Stimulated activated CD8-positive, alpha-beta memory T cell treated with anti-CD3 and anti-CD28 coated beads, Interleukin-2, amount 100 ng/mL, for 1 hour (primary cell): ENCODE results near the gene GPR146.
"Not testable (repeated sequence)": the region's sequence is repeated elsewhere in the genome, so short reads cannot be mapped to it uniquely, and the experiment has no call there.

Experiments
- DNase-seq, 2 donors: peaks; one replicate each; pipeline ENCODE4 v3.0.0-alpha.2; 2020; ENCODE audit warnings: low read depth in 2 of 2

Gene GPR146

DNA sequence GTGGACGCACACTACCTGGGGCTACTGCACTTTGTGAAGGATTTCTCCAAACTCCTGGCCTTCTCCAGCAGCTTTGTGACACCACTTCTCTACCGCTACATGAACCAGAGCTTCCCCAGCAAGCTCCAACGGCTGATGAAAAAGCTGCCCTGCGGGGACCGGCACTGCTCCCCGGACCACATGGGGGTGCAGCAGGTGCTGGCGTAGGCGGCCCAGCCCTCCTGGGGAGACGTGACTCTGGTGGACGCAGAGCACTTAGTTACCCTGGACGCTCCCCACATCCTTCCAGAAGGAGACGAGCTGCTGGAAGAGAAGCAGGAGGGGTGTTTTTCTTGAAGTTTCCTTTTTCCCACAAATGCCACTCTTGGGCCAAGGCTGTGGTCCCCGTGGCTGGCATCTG, 14.0 kb downstream of the GPR146 start:
- no peak for DNase-seq

DNA sequence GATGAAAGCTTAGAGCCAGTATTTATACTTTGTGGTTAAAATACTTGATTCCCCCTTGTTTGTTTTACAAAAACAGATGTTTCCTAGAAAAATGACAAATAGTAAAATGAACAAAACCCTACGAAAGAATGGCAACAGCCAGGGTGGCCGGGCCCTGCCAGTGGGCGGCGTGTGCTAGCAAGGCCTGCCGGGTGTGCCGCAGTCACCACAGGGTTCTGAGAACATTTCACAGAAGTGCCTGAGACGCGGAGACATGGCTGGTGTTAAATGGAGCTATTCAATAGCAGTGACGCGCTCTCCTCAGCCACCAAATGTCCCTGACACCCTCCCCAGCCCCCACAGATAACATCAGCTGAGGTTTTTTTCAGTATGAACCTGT, 14.5 kb downstream of the GPR146 start:
- no peak for DNase-seq

DNA sequence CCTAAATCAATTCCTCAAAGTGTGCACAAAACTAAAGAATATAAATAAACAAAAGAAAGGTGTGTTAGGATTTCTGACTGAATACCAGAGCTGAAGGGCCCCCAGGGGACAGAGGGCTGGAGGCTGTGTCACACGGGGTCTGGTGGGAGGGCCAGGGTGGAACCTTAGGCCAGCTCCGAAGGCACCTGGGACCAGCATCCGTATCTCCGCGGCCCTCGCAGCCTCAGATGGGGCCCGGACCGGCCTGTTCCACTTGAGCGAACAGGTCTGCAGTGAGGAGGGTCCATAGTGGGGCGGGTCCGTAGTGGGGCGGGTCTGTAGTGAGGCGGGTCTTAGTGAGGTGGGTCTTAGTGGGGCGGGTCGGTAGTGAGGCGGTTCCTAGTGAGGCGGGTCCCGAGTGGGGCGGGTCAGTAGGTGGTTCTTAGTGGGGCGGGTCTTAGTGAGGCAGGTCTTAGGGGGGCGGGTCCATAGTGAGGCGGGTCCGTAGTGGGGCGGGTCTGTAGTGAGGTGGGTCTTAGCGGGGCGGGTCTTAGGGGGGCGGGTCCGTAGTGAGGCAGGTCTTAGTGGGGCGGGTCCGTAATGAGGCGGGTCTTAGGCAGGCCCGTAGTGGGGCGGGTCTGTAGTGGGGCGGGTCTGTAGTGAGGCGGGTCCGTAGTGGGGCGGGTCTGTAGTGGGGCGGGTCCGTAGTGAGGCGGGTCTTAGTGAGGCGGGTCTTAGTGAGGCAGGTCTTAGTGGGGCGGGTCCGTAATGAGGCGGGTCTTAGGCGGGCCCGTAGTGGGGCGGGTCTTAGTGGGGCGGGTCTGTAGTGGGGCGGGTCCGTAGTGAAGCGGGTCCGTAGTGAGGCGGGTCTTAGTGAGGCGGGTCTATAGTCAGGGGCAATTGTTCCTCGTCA, 15.1 kb downstream of the GPR146 start:
- no peak for DNase-seq

DNA sequence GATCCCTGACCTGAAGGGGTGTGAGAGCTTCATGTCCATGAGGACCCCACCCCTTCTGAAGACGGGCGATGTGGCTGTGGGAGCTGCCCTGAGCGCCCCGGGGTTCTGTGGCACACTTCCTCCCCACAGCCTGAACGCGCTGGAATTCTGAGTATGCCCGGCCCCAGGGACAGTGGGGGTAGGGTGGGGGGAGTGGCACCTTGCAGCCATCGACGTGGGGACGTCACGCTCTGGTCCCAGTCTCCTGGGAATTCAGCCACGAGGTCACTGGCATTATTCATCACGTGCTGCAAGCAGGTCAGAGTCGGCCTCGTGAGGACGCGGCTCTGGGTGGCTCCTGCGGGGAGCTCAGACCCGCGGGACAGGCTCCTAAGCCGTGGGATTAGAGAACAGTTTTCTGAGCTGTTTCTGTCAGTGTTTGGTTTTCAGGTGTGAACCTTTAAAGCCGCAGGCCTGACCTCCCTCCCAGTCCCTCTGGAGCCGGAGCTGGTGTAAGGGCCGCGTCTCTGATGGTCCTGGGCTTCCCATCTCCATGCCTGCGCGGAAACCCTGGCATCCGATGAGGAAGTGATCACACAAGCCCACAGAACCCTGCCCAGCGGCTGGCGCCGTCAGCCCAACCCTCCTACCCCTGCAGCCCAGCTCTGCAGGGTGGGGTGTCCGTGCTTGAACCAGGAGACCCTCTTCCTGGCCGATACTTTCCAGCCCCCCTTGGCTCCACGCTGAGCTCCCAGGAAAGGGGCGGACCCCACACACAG, 16.1 kb downstream of the GPR146 start:
- no peak for DNase-seq

DNA sequence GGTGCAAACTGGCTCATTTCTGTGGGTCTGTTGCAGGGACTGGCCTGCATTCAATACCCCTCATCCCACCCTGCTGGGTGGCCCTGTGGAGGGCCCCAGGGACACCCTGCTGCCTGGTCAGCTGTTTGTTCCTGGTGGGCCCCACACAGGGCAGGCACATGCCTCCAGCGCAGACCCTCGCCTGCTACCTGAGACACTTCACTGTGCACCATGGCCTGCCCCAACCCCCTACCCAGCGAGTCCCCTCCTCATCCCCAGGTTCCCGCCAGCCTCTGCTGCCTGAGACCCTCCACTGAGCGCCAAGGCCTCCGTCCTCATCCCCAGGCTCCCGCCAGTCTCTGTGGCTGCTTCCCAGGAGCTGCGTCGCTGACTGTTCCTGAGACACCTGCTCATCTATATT, 16.8 kb downstream of the GPR146 start:
- no peak for DNase-seq

DNA sequence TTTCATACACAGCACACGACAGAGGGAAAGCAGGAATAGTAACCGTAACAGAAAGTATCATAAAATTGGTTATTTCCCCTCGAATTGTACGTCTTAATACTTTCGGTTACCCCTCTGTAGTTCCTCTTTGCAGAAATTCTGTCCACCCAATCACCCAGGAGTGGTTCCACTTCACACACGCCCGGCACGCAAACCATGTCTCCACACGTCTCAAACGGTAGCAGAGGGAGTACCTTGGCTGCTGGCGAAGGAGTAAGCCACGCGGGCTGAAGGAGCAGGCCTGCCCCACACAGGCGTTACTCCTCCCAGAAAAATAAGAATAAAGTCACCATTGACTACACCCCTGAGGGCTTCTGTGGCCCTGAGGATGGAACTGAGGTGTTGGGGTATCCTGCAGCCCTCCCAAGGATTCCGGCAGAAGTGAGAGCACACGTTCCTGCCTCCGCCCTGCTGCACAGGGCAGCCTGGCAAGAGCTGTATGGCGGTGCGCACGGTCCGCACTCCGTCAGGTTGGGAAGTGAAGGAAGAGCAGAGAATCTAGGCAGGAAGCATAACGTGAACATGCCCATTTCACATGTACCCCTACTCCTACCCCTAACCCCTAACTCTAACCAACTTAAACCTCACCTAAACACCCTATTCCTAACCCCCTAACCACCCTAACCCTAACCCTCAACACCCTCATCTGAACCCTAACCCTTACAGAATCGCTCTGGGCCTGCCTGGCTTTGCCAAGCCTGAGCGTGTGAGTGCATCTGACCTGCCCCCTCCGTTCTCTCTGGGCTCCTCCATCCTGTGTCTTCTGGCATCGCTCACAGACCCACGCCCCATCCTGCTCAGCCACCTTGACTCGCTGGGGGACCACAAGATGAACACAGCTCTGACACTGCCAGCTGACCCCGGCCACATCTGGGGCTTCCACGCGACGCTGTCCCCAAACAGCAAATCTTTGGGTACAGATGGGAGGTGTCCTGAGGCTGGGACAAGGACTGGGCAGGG, 18.2 kb downstream of the GPR146 start:
- no peak for DNase-seq

DNA sequence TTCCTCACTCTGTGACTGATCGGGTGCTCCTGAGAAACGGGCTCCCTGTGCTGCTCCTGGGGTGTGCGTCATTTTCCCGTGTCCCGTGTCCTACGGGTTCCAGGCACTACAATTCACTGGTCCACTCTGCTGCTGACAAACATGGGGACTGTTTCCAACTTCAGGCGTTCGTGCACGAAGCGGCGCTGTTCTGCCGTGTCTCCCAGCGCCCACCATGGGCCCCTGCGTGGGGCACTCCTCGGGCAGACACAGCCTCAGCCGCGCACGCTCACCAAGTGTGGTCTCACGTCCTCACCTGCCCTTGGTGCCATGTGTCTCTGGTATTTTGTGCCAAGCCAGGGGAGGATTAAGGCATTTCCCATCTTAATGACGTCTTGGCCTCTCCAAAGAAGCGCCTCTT, 19.0 kb downstream of the GPR146 start:
- DNase-seq: no peak

DNA sequence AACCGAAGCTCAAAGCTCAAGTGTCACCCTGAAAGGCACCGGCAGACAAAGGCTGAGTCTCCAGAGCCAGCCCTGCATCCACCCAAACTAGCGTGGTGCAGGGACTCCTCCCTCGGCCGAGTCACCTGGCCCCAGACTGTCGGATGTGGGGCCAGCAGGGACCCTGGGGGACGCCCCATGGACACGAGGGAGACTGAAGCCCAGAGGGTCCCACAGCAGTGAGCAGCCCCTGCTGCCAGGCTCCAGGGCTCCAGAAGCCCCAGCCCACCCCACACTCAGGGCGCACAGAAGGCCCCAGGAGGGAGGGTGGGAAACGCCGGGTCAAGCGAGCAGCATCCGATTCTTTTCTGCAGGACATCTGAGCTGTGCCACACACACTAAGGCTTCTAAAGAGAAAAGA, 20.2 kb downstream of the GPR146 start:
- DNase-seq: no peak

DNA sequence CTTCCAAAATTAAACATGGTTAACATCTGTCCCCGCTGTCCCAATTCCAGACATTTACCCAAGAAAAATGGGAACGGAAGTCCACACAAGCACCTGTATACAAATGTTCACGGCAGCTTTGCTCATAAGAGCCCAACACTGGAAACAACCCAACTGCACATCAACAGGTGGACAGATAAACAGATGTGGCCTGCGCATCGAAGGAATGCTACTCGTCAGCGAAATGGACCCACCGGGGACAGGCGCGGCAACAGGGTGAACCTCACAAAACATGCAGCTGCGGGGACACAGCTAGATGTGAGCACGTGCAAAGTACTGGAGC, 20.9 kb downstream of the GPR146 start:
- DNase-seq: no peak

DNA sequence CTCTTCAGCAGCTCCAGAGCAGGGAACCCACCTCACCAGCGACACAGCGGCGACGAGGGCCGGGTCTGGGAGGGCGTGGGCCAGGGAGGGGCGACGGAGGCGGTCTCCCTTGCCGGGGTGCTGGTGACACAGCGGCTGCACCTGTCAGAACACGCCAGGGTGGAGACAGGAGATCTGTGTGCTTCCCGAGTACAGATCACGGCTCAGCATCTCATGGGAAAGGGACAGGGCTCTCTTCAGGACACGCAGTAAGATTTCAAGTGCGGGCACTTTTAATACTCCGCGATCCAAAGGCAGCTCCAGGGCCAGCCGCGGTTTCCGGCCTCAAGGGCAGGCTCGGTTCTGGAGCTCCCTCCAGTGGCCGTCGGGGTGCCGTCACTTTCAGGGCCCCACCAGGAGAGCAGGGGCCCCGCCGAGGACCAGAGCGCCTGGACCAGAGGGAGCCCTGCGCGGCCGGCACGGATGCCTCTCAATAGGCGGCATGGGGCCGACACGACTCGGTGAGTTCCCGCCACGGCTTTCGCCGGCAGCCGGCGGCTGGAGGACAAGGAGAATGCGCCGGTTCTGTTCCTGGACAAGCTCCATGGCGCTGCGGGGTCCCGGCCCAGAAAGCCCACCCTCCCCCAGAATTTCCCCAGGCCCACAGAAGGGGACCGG, 21.4 kb downstream of the GPR146 start:
- DNase-seq: peak; percentile 59 to 68

DNA sequence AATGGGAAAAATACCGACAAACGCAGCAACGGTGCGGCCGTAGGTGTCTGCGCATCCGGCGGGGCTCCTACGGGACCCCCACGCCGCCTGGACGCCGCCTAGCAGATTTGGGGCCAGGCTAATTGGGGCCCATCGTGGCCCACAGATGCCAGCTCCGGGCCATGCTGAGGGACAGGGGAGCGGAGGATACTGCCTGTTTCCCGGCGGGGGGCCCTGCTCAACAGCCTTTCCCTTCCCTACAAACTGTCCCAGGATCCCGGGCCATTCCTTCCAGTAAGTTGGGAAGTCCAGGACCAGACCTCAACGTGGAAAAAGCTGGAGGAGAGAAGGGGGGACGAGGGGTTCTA, 21.9 kb downstream of the GPR146 start:
- no peak for DNase-seq

DNA sequence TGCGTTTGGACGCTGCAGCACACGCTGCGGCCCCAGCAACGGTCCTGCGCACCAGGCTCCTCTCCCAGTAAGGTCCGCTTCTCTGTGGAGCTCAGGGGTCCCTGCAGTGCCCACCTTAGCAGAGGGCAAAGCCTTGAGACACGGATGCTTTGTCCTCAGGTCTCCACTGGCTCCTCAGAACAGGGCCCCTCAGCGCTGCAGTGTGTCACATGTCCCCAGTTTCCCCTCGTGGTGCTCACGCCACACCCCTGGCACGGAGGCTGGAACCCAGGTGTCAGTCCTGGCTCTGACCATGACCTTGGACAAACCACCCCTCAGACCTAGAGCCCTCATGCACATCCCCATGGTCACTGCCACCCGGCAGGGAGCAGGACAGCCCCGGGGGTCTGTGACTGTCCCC, 23.7 kb downstream of the GPR146 start:
- no peak for DNase-seq

DNA sequence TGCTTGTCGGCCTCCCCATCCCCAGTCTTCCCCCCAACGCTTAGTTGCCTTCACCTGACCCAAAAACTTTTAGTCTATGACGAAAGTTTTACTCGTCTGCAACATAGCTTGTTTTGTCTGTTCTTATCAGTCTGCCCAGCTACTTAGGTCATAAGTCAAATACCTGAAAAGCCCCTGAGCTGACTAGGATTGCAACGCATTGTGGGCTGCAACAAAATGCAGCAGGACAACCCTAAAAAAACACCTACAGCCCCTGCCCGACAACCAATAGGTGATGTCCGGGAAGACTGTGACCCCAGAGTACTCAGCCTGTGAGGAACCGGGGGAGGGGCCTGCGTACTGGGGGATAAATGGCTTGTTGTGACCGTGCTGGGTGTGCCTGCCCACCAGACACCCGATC, 24.3 kb downstream of the GPR146 start:
- DNase-seq: no peak

DNA sequence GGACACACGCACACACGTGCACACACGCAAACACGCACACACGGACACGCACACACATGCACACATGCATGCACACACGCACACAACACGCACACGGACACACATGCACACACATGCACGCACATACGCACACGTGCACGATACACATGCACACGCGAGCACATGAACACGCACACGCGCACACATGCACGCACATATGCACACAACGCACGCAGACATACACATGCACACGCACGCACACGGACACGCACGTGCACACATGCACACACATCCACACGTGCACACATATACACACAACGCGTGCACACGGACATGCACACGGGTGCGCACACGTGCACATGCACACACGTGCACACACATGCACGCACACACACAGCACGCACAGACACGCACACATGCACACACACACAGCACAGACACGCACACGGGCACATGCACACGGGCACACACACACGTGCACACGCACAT, 26.2 kb downstream of the GPR146 start:
- no peak for DNase-seq

DNA sequence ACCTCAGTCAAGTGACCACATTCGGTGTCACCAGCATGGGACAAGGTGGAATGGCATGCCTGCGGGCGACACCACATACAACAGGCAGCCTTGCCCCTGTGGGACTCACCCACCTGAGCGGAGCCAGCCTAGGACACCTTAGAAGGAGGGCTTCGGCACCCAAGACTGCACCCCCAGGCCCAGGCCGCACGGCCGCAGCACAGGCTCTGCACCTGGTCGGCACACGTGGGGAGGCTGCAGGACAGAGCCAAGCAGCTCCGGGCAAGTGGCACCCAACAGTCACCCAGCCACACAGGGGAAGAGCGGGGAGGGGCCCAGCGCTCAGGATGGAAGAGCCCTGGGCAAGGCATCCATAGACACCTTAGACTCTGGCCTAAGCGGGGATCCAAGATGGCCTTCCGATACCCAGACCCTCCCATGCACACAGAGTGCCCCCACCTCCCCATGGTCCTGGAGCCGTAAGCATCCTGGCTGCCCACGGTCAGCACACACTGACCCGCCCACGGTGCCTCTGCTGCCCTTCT, 27.4 kb downstream of the GPR146 start:
- DNase-seq: no peak

DNA sequence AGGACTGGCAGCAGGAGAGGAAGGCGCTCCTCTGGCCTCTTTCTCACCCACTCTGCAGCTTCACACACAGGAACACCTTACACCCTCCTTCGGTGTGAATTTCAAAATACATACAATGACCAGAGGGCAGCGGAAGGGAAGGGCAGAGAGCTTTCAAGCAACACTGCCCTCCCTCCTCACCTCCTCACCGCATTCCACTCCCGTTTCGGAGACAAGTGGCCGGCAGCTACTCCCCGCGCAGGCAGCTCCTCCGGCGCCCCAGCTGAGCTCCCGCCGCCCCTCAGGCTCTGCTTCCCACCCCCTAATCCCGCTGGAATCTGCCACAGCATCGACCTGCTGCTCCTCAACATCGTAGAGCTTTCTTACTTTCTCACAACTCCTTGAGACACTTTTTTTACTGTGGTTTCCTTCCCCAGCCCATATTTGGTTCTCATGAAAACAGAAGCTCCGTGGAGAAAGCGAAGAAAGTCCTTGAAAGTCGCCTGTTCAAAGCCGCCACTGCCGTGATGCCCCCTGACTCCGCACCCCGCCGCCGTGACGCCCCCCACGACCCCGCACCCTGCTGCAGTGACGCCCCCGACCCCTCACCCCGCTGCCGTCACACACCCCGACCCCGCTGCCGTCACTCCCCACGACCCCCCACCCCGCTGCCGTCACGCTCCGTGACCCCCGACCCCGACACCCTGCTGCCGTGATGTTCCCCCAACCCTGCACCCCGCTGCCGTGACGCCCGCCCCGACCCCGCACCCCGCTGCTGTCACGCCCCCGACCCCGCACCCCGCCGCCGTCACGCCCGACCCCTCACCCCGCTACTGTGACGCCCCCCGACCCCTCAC, 29.0 kb downstream of the GPR146 start:
- DNase-seq: no peak

DNA sequence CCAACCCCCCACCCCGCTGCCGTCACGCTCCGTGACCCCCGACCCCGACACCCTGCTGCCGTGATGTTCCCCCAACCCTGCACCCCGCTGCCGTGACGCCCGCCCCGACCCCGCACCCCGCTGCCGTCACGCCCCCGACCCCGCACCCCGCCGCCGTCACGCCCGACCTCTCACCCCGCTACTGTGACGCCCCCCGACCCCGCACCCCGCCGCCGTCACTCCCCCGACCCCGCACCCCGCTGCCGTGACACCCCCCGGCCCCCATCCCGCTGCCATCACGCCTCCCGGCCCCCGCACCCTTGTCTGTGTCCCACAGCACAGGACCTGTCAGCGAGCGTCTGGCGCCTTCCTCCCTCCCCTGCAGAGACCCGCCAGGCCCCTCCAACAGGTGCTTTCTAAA, 29.7 kb downstream of the GPR146 start:
- not testable (repeated sequence) for DNase-seq

DNA sequence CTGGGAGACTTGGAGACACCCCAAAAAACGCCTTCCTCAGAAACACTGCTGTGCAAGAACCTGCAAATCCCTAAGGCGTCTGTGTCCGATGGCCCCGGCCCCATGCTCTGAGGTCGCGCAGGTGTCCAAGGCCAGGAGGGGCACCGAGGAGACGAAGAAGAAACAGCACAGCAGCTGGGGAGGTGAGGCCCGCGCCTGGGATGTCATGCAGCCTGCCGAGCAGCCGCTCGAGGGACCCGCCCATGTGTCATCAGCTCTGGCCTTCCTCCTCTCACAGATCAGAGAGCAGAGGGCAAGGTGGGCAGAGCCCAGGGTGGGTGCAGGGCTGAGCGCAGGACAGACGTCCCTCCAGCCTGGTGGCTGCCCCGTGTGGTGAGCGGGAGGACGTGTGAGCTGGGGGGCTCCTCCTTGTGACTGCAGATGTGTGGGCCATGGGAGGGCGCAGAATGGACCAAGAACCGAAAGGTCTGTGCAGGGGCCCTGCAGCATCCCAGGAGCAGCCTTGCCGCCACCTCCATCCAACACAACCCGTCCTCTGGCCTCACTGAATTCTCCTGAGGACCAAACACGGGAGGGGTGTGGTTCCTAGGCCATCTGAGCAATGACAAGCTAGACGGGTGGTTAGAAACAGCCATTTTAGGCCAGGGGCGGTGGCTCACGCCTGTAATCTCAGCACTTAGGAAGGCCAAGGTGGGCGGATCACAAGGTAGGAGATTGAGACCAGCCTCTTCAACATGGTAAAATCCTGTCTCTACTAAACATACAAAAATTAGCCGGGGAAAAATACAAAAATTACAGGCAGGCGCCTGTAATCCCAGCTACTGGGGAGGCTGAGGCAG, 30.5 kb downstream of the GPR146 start:
- DNase-seq: no peak
